Small intestine (tissue), 7 donors: ENCODE data around the gene IMP3. TPM values are rescaled to one million over a fixed set of nuclear protein-coding genes. Genes with fewer than 3 reads are reported as not detected.
A peak's percentile ranks its signal among the peaks of the same experiment; 100 is the strongest.

Source experiments
- DNase-seq, 2 donors: peaks; one replicate each; pipeline versions ENCODE4 v3.0.0 to v3.0.0-alpha.2; 2013
- FAIRE-seq: peaks from 2 replicates; lab custom pipeline; 2012; peaks lifted over from hg19 to GRCh38; lab: Jason Lieb, UNC
- H3K27ac ChIP-seq, 3 donors: one replicate each; pipeline ENCODE4 v1.5.1; 2013; ENCODE audit warnings: low read length in 2 of 3, mild to moderate bottlenecking in 2 of 3, control low read depth in 1 of 3, inconsistent platforms in 1 of 3, low read depth in 1 of 3, moderate library complexity in 1 of 3
- H3K27me3 ChIP-seq, 3 donors: one replicate each; pipeline ENCODE4 v1.6.1; 2013; ENCODE audit warnings: low read length in 3 of 3, inconsistent platforms in 1 of 3; ENCODE audit not compliant: control insufficient read depth in 3 of 3, insufficient read depth in 3 of 3
- H3K36me3 ChIP-seq, 3 donors: one replicate each; pipeline ENCODE4 v1.6.1; 2013; ENCODE audit warnings: low read length in 3 of 3, inconsistent platforms in 1 of 3, low read depth in 1 of 3, mild to moderate bottlenecking in 1 of 3, moderate library complexity in 1 of 3; ENCODE audit not compliant: control insufficient read depth in 3 of 3, insufficient read depth in 2 of 3
- H3K4me1 ChIP-seq, 3 donors: one replicate each; pipeline ENCODE4 v1.6.1; 2013; ENCODE audit warnings: low read length in 2 of 3, inconsistent platforms in 1 of 3, low read depth in 1 of 3, mild to moderate bottlenecking in 1 of 3, moderate library complexity in 1 of 3; ENCODE audit not compliant: control insufficient read depth in 3 of 3, insufficient read depth in 2 of 3
- H3K4me3 ChIP-seq, 3 donors: one replicate each; pipeline ENCODE4 v1.5.1; 2013; ENCODE audit warnings: low read length in 3 of 3, control low read depth in 1 of 3, inconsistent platforms in 1 of 3, low read depth in 1 of 3, mild to moderate bottlenecking in 1 of 3, moderate library complexity in 1 of 3
- H3K9me3 ChIP-seq, 2 donors: one replicate each; pipeline ENCODE4 v1.6.1; 2013; ENCODE audit warnings: low read depth in 1 of 2, low read length in 1 of 2; ENCODE audit not compliant: control insufficient read depth in 2 of 2, insufficient read depth in 1 of 2
- WGBS, 3 donors: extraction: QIAGEN DNeasy Blood & Tissue Kit; methylation state at CpG; one replicate each; pipeline ENCODE4 v1.1.7; 2013; 5-methylcytosine and 5-hydroxymethylcytosine counted together
- polyA plus RNA-seq, 4 donors: library from polyadenylated mRNA; stranded (reverse) in 3 of 4; unstranded in 1 of 4; fragments of 200-250 nt in 3 of 4; fragments of 120-200 nt in 1 of 4; gene quantifications; one replicate each; pipeline versions ENCODE4 v1.2.1 to v1.2.3, GENCODE V29; 2013
- donor health status: healthy with polysubstance abuse.
- donor health status: control.
- donor health status: control.
- donor health status: Bipolar disorder and iron deficiency.
- donor health status: healthy.

The IMP3 gene
- polyA plus RNA-seq, 4 donors = 76.2 to 139 (median 93.2) TPM

DNA sequence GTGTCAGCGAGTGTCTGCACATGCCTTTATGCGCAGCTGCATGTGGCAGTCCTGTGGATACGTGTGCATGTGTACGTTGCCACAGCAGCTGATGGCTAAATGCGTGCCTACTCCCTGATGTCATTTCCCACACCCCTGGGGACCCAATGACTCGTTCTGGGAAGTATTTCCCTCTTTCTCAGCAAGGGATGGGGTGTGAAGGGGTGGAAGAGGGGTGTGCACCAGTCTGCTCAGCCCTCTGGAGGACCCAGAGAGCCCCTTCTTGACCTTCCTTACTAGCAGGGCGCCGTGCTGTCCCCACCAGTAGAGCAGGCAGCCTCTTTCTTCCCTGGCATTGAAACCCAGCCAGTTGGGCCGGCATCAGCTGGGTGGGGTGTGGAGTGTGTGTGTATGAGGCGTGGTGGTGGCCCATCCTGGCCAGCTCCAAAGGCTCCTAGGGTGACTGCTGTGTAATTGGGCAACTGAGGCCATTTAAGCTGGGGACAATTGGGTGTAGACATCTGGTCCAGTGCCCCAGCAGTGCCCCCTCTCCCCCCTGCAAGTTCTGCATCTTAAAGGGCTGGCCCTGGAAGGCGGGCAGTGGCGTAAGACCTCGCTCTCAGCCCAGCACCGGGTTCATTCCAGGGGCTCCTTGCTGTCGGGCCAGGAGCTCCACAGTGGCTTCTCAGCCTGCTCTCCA is 26.9 kb upstream of the IMP3 start:
- DNase-seq (peak; percentile 74 to 81), FAIRE-seq (no peak)
- WGBS, 3 donors = 37 to 53% (median 43%) methylated on average over 14 to 15 of the region's 15 CpGs
- peaks cover 0 to 11% (median 0%) of the 10 kb centered on the region in 3 donors for H3K36me3 ChIP-seq
- peaks cover 0 to 38% (median 8%) of the 10 kb centered on the region in 3 donors for H3K4me1 ChIP-seq
- H3K4me3 ChIP-seq = no peak overlapping the region
- no peaks in the 10 kb centered on the region for H3K9me3 ChIP-seq
- H3K27ac ChIP-seq = peak overlapping the region in 2 of 3 donors; percentile 44 to 73
- no peaks in the 10 kb centered on the region for H3K27me3 ChIP-seq

DNA sequence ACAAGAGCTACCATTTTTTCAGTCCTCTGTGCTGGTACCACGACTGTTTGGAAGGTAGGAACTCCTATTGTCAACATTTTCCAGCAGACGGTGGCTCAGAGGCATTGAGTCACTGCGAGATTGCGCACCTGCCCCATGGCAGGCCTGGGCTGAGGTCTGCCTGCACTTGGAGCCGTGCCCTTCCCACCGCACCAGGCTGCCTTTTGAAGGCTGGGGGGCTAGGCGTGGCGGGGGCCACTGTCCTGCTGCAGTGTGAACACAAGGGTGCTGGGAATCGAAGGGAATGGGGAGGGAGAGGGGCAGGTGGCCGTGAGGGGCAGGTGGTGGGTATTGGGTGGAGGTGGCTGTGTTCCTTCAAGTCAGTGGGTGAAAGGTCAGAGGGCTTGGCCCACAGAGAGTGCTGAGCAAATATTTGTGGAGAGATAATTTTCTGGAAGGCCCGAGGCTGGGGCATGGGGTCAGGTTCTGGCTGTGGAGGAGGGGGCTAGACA is 24.0 kb upstream of the IMP3 start:
- peaks cover 0 to 48% (median 8%) of the 10 kb centered on the region in 3 donors for H3K4me1 ChIP-seq

GRCh38 chr15:75662823-75663519 is 22.9 kb upstream of the IMP3 start:
- peaks cover 0 to 46% (median 6%) of the 10 kb centered on the region in 3 donors for H3K36me3 ChIP-seq
- DNase-seq (no peak), FAIRE-seq (no peak)
- H3K4me1 ChIP-seq = peaks cover 0 to 46% (median 8%) of the 10 kb centered on the region in 3 donors
- 76 to 86% (median 83%) methylated on average over 9 of the region's 9 CpGs for WGBS, 3 donors
- no peaks in the 10 kb centered on the region for H3K9me3 ChIP-seq
- peak overlapping the region in 2 of 3 donors; percentile 14 to 46 for H3K27ac ChIP-seq
- no peak overlapping the region for H3K4me3 ChIP-seq
- no peaks in the 10 kb centered on the region for H3K27me3 ChIP-seq

More for the DNA sequence above, 24.0 kb upstream of the IMP3 start:
- peak; percentile 56 to 66 for DNase-seq
- Histone ChIP-seq H3K36me3 (peaks cover 0 to 36% (median 0%) of the 10 kb centered on the region in 3 donors), H3K9me3 (no peaks in the 10 kb centered on the region), H3K4me3 (no peak overlapping the region), H3K27ac (peak overlapping the region in 2 of 3 donors; percentile 9 to 46), H3K27me3 (no peaks in the 10 kb centered on the region)
- no peak for FAIRE-seq
- 15 to 53% (median 31%) methylated on average over 11 of the region's 11 CpGs for WGBS, 3 donors

DNA sequence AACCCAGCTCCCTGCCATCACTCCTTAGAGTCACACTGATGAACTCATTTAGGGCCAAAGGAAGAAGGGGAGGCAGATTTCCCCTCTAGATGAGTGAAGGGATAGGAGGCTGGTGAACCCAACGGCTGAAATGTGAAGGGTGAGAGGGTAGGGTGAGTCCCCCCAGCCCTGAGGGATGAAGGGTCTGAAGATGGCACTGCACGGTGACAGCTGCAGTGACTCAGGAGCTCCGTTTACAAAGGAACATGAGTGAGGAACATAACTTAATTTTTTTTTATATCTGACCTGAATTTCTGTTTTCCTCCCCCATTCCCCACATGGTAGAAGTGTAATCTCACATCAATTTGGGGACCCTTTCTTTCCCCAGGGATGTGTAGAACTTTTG is 21.7 kb upstream of the IMP3 start:
- no peak for FAIRE-seq
- WGBS, 3 donors = 64 to 85% (median 67%) methylated on average over 3 of the region's 3 CpGs
- Histone ChIP-seq H3K27me3 (no peaks in the 10 kb centered on the region), H3K36me3 (peaks cover 0 to 58% (median 8%) of the 10 kb centered on the region in 3 donors), H3K9me3 (no peaks in the 10 kb centered on the region), H3K27ac (peak overlapping the region in 2 of 3 donors; percentile 39 to 47), H3K4me1 (peaks cover 0 to 37% (median 5%) of the 10 kb centered on the region in 3 donors), H3K4me3 (no peak overlapping the region)
- no peak for DNase-seq

DNA sequence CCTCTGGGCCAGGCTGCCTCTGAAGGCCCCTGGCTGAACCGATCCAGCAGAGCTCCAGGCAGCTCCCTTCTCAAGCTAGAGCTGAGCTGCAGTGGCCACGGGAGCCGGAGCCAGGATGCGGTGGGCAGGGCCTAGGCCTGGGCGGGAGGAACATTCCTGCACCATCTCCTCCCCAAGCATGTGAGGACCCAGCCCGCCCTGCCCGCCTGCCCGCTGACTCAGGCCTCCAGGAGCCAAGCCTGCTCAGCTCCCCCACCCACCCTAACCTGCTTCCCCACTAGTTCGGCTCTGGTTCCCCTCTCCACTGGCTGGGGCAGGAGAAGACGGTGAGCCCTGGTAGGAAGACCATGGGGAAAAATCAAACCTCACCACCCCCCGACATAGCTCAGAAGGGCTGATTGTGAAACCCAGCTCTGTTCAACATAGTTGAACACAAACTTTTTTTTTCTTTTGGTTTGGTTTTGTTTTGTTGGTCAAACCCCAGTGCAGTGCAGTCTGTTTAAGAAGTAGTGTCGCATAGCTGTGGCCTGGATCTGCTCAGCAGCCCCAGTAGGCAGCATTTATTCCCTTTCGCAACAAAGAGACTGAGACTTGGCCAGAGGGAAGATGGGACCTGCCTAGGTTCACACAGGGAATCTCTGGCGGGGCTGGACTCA is 21.2 kb upstream of the IMP3 start:
- FAIRE-seq = no peak

GRCh38 chr15:75659928-75660645 is 20.1 kb upstream of the IMP3 start:
- Histone ChIP-seq H3K4me1 (peaks cover 0 to 45% (median 0%) of the 10 kb centered on the region in 3 donors), H3K9me3 (no peaks in the 10 kb centered on the region), H3K27ac (peak overlapping the region in 1 of 3 donors; percentile 0), H3K4me3 (no peak overlapping the region), H3K36me3 (peaks cover 0 to 69% (median 8%) of the 10 kb centered on the region in 3 donors), H3K27me3 (no peaks in the 10 kb centered on the region)
- WGBS, 3 donors = 50 to 68% (median 58%) methylated on average over 14 to 17 of the region's 17 CpGs
- FAIRE-seq = no peak
- DNase-seq = no peak

More for the DNA sequence above, 21.2 kb upstream of the IMP3 start:
- H3K4me1 ChIP-seq = peaks cover 0 to 34% (median under 1%) of the 10 kb centered on the region in 3 donors
- no peaks in the 10 kb centered on the region for H3K9me3 ChIP-seq
- H3K27me3 ChIP-seq = no peaks in the 10 kb centered on the region
- H3K36me3 ChIP-seq = peaks cover 0 to 64% (median 8%) of the 10 kb centered on the region in 3 donors
- no peak overlapping the region for H3K4me3 ChIP-seq
- peak overlapping the region in 2 of 3 donors; percentile 39 to 56 for H3K27ac ChIP-seq
- WGBS, 3 donors = 62 to 77% (median 74%) methylated on average over 11 to 14 of the region's 14 CpGs
- peak; percentile 46 to 73 for DNase-seq

DNA sequence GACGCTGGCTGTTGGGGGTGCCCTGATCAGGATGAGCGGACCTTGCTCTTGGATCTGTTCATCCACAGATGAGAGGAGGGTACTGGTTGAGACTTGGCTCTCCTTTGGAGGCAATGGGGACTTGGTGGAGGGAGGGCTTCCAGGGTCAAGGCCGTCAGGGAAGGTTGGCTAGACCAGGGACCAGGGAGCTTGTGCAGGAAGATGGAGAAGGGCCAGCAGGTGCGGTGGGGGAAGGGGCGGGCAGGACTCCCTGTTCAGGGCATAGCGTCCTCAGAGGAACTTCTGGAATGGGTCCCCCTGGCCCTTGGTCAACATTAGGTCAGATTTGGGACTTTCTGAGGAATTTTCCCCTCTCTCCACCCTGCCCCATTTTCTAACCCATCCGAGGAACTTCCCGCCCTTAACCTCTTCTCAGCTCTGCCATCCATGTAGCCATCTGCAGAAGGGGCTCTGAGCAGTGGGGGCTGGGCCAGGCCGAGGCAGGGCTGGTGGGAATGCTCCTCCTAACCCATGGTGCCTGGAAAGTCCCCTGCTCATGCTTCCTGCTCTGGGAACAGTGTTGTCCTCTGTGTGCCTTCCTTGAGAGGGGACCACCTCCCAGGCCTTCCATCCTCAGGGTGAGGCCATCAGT is 19.2 kb upstream of the IMP3 start:
- Histone ChIP-seq H3K27ac (no peak overlapping the region), H3K27me3 (no peaks in the 10 kb centered on the region), H3K4me3 (no peak overlapping the region), H3K4me1 (peaks cover 0 to 42% (median 0%) of the 10 kb centered on the region in 3 donors), H3K36me3 (peaks cover 0 to 76% (median 8%) of the 10 kb centered on the region in 3 donors), H3K9me3 (no peaks in the 10 kb centered on the region)
- DNase-seq (no peak), FAIRE-seq (no peak)
- WGBS, 3 donors = 75 to 85% (median 77%) methylated on average over 9 of the region's 9 CpGs
